ENCODE results near the gene KCTD16. TPM values are rescaled to one million over a fixed set of nuclear protein-coding genes. Genes with fewer than 3 reads are reported as not detected.
A peak's percentile ranks its signal among the peaks of the same experiment; 100 is the strongest.

The KCTD16 gene
- total and polyA plus RNA-seq, 2 experiments from 2014 or later = 0.45 to 3.4 TPM

DNA sequence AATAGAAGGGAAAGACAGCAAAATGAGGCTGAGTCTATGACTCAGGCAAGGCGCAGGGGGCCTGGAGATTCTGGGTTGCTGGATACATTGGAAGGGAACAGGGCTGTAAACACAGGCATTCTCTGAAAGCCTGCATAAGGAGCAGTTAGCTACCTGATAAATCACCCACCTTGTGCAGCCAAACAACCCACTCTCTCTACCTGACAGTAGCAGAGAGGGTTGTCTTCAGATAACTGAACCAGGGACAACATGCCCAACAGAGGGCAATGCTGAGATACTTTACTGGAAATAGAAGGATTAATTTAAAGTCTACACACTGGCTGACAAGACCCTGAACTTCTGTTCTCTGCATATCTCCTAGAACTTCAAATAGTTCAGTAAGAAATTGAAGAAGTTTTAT is 161.6 kb downstream of the KCTD16 start:
- no peak for DNase-seq (ENCODE audit: low spot score)
- no peaks in the 10 kb centered on the region for H4K20me1 ChIP-seq (ENCODE audit: insufficient read depth, poor library complexity, severe bottlenecking)
- H2AFZ ChIP-seq = no peak overlapping the region
- no peaks in the 10 kb centered on the region for H3K36me3 ChIP-seq (replicated peaks; ENCODE audit: insufficient read depth, low read depth)
- H3K4me3 ChIP-seq = no peak overlapping the region
- H3K4me2 ChIP-seq = no peak overlapping the region
- no peaks in the 10 kb centered on the region for H3K27me3 ChIP-seq
- no peaks in the 10 kb centered on the region for H3K79me2 ChIP-seq
- H3K9me3 ChIP-seq (ENCODE audit: low read depth) = no peaks in the 10 kb centered on the region
- TF ChIP-seq, protein P1, sequence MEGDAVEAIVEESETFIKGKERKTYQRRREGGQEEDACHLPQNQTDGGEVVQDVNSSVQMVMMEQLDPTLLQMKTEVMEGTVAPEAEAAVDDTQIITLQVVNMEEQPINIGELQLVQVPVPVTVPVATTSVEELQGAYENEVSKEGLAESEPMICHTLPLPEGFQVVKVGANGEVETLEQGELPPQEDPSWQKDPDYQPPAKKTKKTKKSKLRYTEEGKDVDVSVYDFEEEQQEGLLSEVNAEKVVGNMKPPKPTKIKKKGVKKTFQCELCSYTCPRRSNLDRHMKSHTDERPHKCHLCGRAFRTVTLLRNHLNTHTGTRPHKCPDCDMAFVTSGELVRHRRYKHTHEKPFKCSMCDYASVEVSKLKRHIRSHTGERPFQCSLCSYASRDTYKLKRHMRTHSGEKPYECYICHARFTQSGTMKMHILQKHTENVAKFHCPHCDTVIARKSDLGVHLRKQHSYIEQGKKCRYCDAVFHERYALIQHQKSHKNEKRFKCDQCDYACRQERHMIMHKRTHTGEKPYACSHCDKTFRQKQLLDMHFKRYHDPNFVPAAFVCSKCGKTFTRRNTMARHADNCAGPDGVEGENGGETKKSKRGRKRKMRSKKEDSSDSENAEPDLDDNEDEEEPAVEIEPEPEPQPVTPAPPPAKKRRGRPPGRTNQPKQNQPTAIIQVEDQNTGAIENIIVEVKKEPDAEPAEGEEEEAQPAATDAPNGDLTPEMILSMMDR (IDR thresholded peaks at IDR 0.05; ENCODE audit: poor library complexity) = peak; percentile 9
- no peak for TF ChIP-seq EZH2 (IDR thresholded peaks at IDR 0.05; ENCODE audit: borderline replicate concordance)
- no peak for TF ChIP-seq EZH2phosphoT487 (IDR thresholded peaks at IDR 0.05; ENCODE audit: low read depth, severe bottlenecking, unreplicated experiment)
- no peaks in the 10 kb centered on the region for H3K9me2 ChIP-seq (replicated peaks; ENCODE audit: insufficient read depth)
- 90% methylated on average over 1 of the region's 1 CpG for WGBS (ENCODE audit: low lambda C conversion rate, missing lambda C conversion rate)
- H3K27ac ChIP-seq = no peak overlapping the region
- no peaks in the 10 kb centered on the region for H3K4me1 ChIP-seq (ENCODE audit: insufficient read depth)

DNA sequence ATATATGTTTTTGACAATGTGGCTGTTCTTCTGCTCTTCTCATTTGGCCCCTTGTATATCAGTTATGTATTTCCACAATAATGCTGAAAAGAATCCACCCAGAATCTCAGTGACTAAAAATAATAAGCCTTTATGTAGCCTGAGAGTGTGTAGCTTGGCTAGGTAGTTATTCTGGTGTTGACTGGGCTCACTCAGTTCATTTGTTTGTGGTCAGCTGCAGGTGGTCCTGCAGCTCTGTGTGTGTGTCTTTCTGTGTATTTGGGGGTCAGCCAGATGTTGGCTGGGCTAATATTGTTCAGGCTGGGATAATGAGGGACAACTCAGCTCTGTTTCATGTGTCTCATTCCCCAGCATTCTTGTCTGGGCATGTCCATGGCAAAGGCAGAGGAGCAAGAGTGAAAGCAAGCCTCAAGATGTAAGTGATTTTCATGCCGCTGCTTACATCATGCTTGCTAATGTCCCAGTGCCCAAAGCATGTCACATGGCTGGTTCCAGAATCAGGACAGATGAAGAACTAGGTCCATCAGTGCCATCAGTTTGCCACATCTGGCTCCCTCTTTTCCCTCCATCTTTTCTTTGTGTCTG is 162.8 kb downstream of the KCTD16 start:
- 100% methylated on average over 1 of the region's 1 CpG for WGBS (ENCODE audit: low lambda C conversion rate, missing lambda C conversion rate)
- Histone ChIP-seq H4K20me1 (ENCODE audit: insufficient read depth, poor library complexity, severe bottlenecking) (no peaks in the 10 kb centered on the region), H3K27me3 (no peaks in the 10 kb centered on the region), H3K9me2 (replicated peaks; ENCODE audit: insufficient read depth) (no peaks in the 10 kb centered on the region), H3K4me3 (no peak overlapping the region), H2AFZ (no peak overlapping the region), H3K36me3 (replicated peaks; ENCODE audit: insufficient read depth, low read depth) (no peaks in the 10 kb centered on the region), H3K79me2 (no peaks in the 10 kb centered on the region), H3K27ac (no peak overlapping the region), H3K9me3 (ENCODE audit: low read depth) (no peaks in the 10 kb centered on the region), H3K4me1 (ENCODE audit: insufficient read depth) (no peaks in the 10 kb centered on the region), H3K4me2 (no peak overlapping the region)
- no peak for DNase-seq (ENCODE audit: low spot score)
- no peak for TF ChIP-seq EZH2phosphoT487 (IDR thresholded peaks at IDR 0.05; ENCODE audit: low read depth, severe bottlenecking, unreplicated experiment)
- TF ChIP-seq, protein P1 (IDR thresholded peaks at IDR 0.05; ENCODE audit: poor library complexity) = no peak

GRCh38 chr5:144335561-144335960 is 164.9 kb downstream of the KCTD16 start:
- no peak overlapping the region for H3K27ac ChIP-seq
- TF ChIP-seq EZH2phosphoT487 (IDR thresholded peaks at IDR 0.05; ENCODE audit: low read depth, severe bottlenecking, unreplicated experiment) = no peak
- TF ChIP-seq, protein P1 (IDR thresholded peaks at IDR 0.05; ENCODE audit: poor library complexity) = no peak
- TF ChIP-seq EZH2 (IDR thresholded peaks at IDR 0.05; ENCODE audit: borderline replicate concordance) = no peak
- H3K36me3 ChIP-seq (replicated peaks; ENCODE audit: insufficient read depth, low read depth) = no peaks in the 10 kb centered on the region
- WGBS (ENCODE audit: low lambda C conversion rate, missing lambda C conversion rate) = 100% methylated on average over 1 of the region's 1 CpG
- H3K4me1 ChIP-seq (ENCODE audit: insufficient read depth) = no peaks in the 10 kb centered on the region
- H3K79me2 ChIP-seq = no peaks in the 10 kb centered on the region
- H3K9me3 ChIP-seq (ENCODE audit: low read depth) = no peaks in the 10 kb centered on the region
- H4K20me1 ChIP-seq (ENCODE audit: insufficient read depth, poor library complexity, severe bottlenecking) = no peaks in the 10 kb centered on the region
- H3K4me3 ChIP-seq = no peak overlapping the region
- no peak for DNase-seq (ENCODE audit: low spot score)
- H2AFZ ChIP-seq = no peak overlapping the region
- H3K9me2 ChIP-seq (replicated peaks; ENCODE audit: insufficient read depth) = no peaks in the 10 kb centered on the region
- H3K4me2 ChIP-seq = no peak overlapping the region
- H3K27me3 ChIP-seq = no peaks in the 10 kb centered on the region
